Erythroblast (primary cell): Measurements from ENCODE around the gene PDE4D.

ENCODE experiments used
- GATA1 ChIP-seq: IDR thresholded peaks from 2 replicates; pipeline ENCODE4 v1.6.1; 2011; ENCODE audit warnings: low read depth, mild to moderate bottlenecking, control low read depth, low read length, moderate library complexity
- POLR2A ChIP-seq: IDR thresholded peaks from 2 replicates; pipeline ENCODE4 v1.6.1; 2011; ENCODE audit warnings: mild to moderate bottlenecking, low read length

DNA sequence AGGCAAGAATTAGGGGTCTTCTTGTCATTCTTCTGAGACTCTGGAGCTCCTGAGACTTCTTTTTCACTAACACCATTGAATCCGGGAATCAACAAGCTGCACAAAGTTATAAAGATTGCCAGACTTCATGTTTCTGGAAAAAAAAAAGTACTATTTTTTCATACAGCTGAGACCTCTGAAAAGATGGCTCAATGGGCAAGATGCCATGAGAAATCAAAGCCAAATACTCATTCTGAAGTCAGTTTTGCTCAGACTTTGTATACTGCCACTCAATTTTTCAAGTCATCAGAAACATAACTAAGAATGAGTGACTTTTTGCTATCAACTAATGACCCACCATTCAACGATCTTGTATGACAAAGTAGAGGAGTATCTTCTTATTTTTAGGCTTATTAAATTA is 798.7 kb downstream of the PDE4D start:
- TF ChIP-seq POLR2A (no peak), GATA1 (no peak)
